Cortex of kidney (tissue), 1 donor: Measurements from ENCODE around the gene GORASP1.
"Not testable (repeated sequence)": the region's sequence is repeated elsewhere in the genome, so short reads cannot be mapped to it uniquely, and the experiment has no call there.

Source experiments
- DNase-seq: peaks from one replicate; lab custom pipeline; 2025; lab: John Stamatoyannopoulos, UW

The GORASP1 gene

GRCh38 chr3:39064646-39065045 lies 42.8 kb downstream of the GORASP1 start:
- DNase-seq = no peak

GRCh38 chr3:39063143-39063542 lies 44.3 kb downstream of the GORASP1 start:
- DNase-seq = no peak

GRCh38 chr3:39062180-39062579 lies 45.2 kb downstream of the GORASP1 start:
- no peak for DNase-seq

DNA sequence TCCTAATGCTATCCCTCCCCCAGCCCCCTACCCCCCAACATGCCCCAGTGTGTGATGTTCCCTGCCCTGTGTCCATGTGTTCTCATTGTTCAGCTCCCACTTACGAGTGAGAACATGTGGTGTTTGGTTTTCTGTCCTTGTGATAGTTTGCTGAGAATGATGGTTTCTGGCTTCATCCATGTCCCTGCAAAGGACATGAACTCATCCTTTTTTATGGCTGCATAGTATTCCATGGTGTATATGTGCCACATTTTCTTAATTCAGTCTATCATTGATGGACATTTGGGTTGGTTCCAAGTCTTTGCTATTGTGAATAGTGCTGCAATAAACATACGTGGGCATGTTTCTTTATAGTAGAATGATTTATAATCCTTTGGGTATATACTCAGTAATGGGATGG lies 46.2 kb downstream of the GORASP1 start:
- not testable (repeated sequence) for DNase-seq

GRCh38 chr3:39056151-39056550 lies 51.3 kb downstream of the GORASP1 start:
- DNase-seq = no peak

GRCh38 chr3:39053696-39054095 lies 53.7 kb downstream of the GORASP1 start:
- DNase-seq = no peak

DNA sequence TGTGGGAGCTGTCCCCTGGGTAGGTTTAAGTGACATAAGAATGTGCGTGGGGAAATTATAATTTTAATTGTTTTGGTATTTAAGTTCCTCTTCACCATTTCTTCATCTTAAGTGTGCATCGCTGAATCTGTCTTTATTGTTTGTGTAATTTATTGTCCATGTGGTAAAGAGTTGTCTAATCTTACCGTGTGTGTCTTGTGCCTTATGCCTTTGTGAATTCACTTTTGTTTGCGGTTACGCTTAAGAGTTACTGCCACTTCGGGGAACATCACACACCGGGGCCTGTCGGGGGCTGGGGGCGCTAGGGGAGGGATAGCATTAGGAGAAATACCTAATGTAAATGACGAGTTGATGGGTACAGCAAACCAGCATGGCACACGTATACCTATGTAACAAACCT lies 54.8 kb downstream of the GORASP1 start:
- no peak for DNase-seq

- no peak for DNase-seq
These were observed 55.5 kb downstream of the GORASP1 start, which contains the start of the genes SCN11A and WDR48 for GRCh38 chr3:39051649-39052561. TSS of gene SCN11A (minus strand) at chr3:39051944. CDS start at chr3:38950362, 101,582 bp downstream. TSS of gene WDR48 (plus strand) at chr3:39052016. CDS start at chr3:39052026, 10 bp downstream.

DNA sequence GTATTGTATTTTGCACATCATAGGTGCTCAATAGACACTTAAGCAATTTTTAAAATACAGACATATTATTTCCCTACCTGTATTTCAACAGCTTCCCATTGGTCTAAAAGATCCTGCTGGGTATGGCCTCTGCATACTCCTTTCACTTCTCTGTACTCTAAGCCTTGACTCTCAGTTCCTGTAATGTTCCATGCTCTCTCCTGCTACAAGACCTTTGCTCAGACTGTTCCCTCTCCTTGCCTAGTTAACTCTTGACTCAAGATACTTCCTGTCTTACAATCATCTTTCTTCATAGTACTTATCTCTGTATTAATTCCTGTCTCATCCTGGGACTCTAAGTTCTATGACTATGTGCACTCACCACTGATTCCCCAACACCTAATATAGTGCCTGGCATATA lies 57.4 kb downstream of the GORASP1 start:
- DNase-seq = no peak
